ENCODE measurements around the gene IQSEC1. TPM values are rescaled to one million over a fixed set of nuclear protein-coding genes. Genes with fewer than 3 reads are reported as not detected.

Gene IQSEC1
- total RNA-seq, 4 donors from 2014 or later = 31.9 to 35.8 (median 34.8) TPM

DNA sequence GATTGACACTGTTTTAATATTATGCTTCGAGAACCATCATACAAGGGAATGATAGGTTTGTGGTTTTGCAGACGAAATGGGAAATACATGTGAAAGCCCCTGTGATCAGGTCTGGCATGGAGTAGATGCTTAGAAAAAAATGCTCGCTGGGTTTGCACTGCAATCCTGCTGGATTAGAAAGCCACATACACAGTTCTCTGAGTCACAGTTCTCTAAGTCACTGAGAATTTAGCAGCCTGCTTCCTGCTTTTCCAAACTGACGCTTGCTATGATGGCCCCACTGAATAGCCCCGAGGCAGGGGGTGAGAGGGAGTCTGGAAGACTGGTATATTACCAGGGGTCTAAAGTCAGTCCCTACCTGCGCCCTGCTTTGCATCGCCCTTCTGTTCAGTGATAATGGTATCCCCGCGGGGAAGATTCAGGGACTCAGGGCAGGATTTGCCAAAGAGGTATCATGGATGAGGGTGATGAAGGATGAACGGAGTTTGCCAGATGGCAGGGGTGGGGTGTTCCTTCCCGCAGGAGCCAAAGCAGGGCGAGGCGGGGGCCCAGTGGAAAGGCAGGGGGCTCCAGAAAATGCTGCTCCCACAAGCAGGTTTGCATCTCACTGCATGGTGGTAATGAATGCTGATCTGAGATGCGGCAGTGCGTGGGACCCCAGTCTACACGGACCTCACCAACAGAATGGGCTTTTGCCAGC is 82.3 kb downstream of the IQSEC1 start:
- WGBS, 2 donors = 61 to 67% methylated on average over 16 of the region's 16 CpGs
- TF ChIP-seq, protein P1, sequence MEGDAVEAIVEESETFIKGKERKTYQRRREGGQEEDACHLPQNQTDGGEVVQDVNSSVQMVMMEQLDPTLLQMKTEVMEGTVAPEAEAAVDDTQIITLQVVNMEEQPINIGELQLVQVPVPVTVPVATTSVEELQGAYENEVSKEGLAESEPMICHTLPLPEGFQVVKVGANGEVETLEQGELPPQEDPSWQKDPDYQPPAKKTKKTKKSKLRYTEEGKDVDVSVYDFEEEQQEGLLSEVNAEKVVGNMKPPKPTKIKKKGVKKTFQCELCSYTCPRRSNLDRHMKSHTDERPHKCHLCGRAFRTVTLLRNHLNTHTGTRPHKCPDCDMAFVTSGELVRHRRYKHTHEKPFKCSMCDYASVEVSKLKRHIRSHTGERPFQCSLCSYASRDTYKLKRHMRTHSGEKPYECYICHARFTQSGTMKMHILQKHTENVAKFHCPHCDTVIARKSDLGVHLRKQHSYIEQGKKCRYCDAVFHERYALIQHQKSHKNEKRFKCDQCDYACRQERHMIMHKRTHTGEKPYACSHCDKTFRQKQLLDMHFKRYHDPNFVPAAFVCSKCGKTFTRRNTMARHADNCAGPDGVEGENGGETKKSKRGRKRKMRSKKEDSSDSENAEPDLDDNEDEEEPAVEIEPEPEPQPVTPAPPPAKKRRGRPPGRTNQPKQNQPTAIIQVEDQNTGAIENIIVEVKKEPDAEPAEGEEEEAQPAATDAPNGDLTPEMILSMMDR (IDR thresholded peaks at IDR 0.05) = no peak
- TF ChIP-seq POLR2A (IDR thresholded peaks at IDR 0.05) = no peak
- intact Hi-C loops (cut with DNase I; ENCODE audit: low total_unique reads) = no loop called here
- H3K4me3 ChIP-seq (ENCODE audit: low read depth, poor library complexity, severe bottlenecking) = no peak overlapping the region
- DNase-seq (ENCODE audit: low spot score in 2 of 2) = no peak

DNA sequence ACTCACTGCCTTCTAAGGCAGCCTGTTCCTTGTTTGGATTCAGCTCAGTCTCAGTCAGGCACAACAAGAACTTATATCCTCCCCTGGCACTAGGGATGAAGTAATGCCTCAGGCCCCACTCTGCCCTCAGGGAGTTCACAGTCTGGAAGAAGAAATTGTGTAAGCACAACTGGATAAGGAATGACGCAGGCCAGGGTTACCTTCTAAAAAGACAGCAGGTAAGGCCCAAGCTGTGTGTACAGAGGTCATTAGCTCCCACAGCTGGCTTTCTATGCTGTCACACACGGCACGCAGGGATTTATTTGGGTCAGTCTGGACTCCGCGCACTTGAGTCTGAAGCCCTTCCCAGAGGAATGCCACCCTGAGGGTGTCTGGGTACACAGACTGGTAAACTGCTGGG is 82.9 kb downstream of the IQSEC1 start:
- WGBS, 2 donors = 62 to 86% methylated on average over 5 of the region's 5 CpGs
- no peak for DNase-seq (ENCODE audit: low spot score in 2 of 2)
- H3K4me3 ChIP-seq (ENCODE audit: low read depth, poor library complexity, severe bottlenecking) = no peak overlapping the region
- no peak for TF ChIP-seq POLR2A (IDR thresholded peaks at IDR 0.05)
- TF ChIP-seq, protein P1 (IDR thresholded peaks at IDR 0.05) = no peak
- intact Hi-C loops (cut with DNase I; ENCODE audit: low total_unique reads) = no loop called here

DNA sequence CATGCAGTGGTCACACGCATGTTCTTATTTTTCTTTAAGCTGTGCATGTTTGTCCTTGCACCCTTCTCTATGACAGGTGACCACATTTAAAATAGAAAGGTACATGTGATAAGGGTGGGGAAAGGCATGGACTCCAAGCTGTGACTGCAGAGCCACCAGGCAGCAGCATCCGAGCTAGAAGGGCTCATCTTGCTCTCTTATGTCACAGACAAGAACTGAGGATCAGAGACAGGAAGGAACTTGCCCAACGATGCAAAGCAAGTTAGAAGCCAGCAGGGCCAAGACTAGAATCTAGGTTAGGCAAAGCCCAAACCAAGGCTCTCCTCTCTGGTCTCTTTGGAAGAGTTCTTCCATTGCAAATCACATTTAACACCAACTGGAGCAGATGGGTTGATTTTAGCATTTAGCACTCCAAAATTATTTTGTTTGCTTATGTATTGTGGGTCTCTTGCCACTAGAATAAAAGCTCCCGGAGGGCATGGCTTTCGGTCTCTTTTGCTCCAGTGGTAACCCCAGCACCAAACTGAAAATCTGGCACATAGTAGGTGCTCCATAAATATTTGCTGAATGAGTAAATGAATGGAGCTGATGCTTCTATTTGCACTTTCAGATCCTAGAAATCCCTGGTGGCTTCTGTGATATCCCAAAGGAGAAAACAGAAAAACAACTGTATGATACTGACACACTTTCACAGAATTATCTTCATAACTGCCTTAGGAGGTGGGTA is 84.3 kb downstream of the IQSEC1 start:
- intact Hi-C loops (cut with DNase I; ENCODE audit: low total_unique reads) = loop anchor here (10.0 kb wide), 1 partner anchor 114 kb away; no protein-coding TSS in a partner anchor
- TF ChIP-seq, protein P1 (IDR thresholded peaks at IDR 0.05) = no peak
- no peak for TF ChIP-seq POLR2A (IDR thresholded peaks at IDR 0.05)
- no peak overlapping the region for H3K4me3 ChIP-seq (ENCODE audit: low read depth, poor library complexity, severe bottlenecking)
- no peak for DNase-seq (ENCODE audit: low spot score in 2 of 2)
- WGBS, 2 donors = 74 to 80% methylated on average over 5 of the region's 5 CpGs

DNA sequence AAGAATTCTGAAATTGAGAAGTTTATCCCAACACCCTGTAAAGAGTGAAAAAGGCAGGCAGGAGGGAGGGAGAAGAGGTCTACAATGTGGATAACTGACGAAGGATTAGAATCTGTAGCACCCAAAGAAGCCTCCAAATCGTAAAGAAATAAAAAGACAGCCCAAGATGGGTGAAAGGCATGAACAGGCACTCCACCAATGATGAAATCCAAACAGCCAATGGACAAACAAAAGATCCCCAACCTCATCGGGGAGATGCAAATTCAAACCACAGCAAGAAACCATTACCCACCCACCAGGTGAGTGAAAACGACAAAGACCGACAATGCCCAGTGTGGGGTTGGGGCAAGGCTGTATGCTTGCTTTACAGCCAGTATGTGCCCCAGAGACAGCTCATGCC is 85.6 kb downstream of the IQSEC1 start:
- no peak for TF ChIP-seq POLR2A (IDR thresholded peaks at IDR 0.05)
- TF ChIP-seq, protein P1 (IDR thresholded peaks at IDR 0.05) = no peak
- intact Hi-C loops (cut with DNase I; ENCODE audit: low total_unique reads) = loop anchor here (10.0 kb wide), 1 partner anchor 113 kb away; no protein-coding TSS in a partner anchor
- 94 to 97% methylated on average over 5 of the region's 5 CpGs for WGBS, 2 donors

DNA sequence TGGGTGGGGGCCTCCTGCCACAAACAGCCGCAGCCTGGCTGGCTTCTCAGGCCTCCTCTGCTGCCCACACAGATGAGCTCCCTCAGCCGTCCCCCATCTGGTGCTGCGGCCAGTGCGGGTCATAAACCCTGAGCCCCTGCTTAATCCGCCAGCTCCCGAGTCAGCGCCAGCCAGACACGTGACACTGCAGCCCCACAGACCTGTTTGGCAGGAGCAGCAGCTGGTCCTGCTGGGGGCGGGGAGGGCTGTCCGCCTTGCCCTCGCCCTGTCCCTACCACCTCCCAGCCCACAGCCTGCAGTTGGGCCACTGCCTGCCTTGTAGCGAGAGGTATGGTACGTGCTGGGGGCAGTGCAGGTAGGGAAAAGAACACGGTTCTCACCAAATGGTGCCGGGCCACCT is 86.2 kb downstream of the IQSEC1 start:
- TF ChIP-seq POLR2A (IDR thresholded peaks at IDR 0.05) = no peak
- TF ChIP-seq, protein P1 (IDR thresholded peaks at IDR 0.05) = no peak
- no peak overlapping the region for H3K4me3 ChIP-seq (ENCODE audit: low read depth, poor library complexity, severe bottlenecking)
- WGBS, 2 donors = 74 to 85% methylated on average over 13 of the region's 15 CpGs
- DNase-seq (ENCODE audit: low spot score in 2 of 2) = no peak
- intact Hi-C loops (cut with DNase I; ENCODE audit: low total_unique reads) = loop anchor here (10.0 kb wide), 1 partner anchor 112 kb away; no protein-coding TSS in a partner anchor

More for the DNA sequence above, 85.6 kb downstream of the IQSEC1 start:
- H3K4me3 ChIP-seq (ENCODE audit: low read depth, poor library complexity, severe bottlenecking) = no peak overlapping the region
- DNase-seq (ENCODE audit: low spot score in 2 of 2) = no peak

All from lower leg skin (tissue), 4 donors.